ENCODE results near the gene AQP9.
"Not testable (repeated sequence)": the region's sequence is repeated elsewhere in the genome, so short reads cannot be mapped to it uniquely, and the experiment has no call there.

The AQP9 gene

GRCh38 chr15:58138106-58138505, at the start of gene AQP9:
TSS of gene AQP9 (plus strand) at chr15:58138381. CDS start at chr15:58138566, 185 bp downstream.
- no peak for FAIRE-seq

- no peak for FAIRE-seq
Observed at GRCh38 chr15:58095415-58095814, 42.8 kb upstream of the AQP9 start.

GRCh38 chr15:58096529-58097084, 41.6 kb upstream of the AQP9 start:
- no peak for FAIRE-seq

GRCh38 chr15:58103482-58103881, 34.7 kb upstream of the AQP9 start:
- FAIRE-seq = no peak

- no peak for FAIRE-seq
Observed at GRCh38 chr15:58108117-58108516, 30.1 kb upstream of the AQP9 start.

- no peak for FAIRE-seq
Observed at GRCh38 chr15:58109419-58109818, 28.8 kb upstream of the AQP9 start.

- FAIRE-seq = no peak
Observed at GRCh38 chr15:58110999-58111717, 27.0 kb upstream of the AQP9 start.

GRCh38 chr15:58111718-58112104, 26.5 kb upstream of the AQP9 start:
- FAIRE-seq = no peak

GRCh38 chr15:58113358-58113757, 24.8 kb upstream of the AQP9 start:
- FAIRE-seq = not testable (repeated sequence)

GRCh38 chr15:58114388-58114787, 23.8 kb upstream of the AQP9 start:
- FAIRE-seq = no peak

- no peak for FAIRE-seq
Observed at GRCh38 chr15:58114812-58115211, 23.4 kb upstream of the AQP9 start.

- no peak for FAIRE-seq
Observed at GRCh38 chr15:58115692-58116091, 22.5 kb upstream of the AQP9 start.

- FAIRE-seq = no peak
Observed at GRCh38 chr15:58117619-58118018, 20.6 kb upstream of the AQP9 start.

GRCh38 chr15:58118272-58118671, 19.9 kb upstream of the AQP9 start:
- FAIRE-seq = no peak

GRCh38 chr15:58119016-58119415, 19.2 kb upstream of the AQP9 start:
- FAIRE-seq = no peak

GRCh38 chr15:58124585-58124984, 13.6 kb upstream of the AQP9 start:
- FAIRE-seq = no peak

- no peak for FAIRE-seq
Observed at GRCh38 chr15:58125333-58125732, 12.8 kb upstream of the AQP9 start.

GRCh38 chr15:58134886-58135285, 3.3 kb upstream of the AQP9 start:
- no peak for FAIRE-seq

GRCh38 chr15:58135511-58136174, 2.5 kb upstream of the AQP9 start:
- no peak for FAIRE-seq

GRCh38 chr15:58136731-58137130, 1.4 kb upstream of the AQP9 start:
- no peak for FAIRE-seq

GRCh38 chr15:58137686-58138085, 495 bp upstream of the AQP9 start:
- FAIRE-seq = no peak

GRCh38 chr15:58139276-58139988, 1.3 kb downstream of the AQP9 start:
- no peak for FAIRE-seq

- no peak for FAIRE-seq
Observed at GRCh38 chr15:58139989-58140522, 1.9 kb downstream of the AQP9 start.
